Measurements from ENCODE around the gene KDM1A.
A peak's percentile ranks its signal among the peaks of the same experiment; 100 is the strongest.
"Not testable (repeated sequence)": the region's sequence is repeated elsewhere in the genome, so short reads cannot be mapped to it uniquely, and the experiment has no call there.

Gene KDM1A

DNA sequence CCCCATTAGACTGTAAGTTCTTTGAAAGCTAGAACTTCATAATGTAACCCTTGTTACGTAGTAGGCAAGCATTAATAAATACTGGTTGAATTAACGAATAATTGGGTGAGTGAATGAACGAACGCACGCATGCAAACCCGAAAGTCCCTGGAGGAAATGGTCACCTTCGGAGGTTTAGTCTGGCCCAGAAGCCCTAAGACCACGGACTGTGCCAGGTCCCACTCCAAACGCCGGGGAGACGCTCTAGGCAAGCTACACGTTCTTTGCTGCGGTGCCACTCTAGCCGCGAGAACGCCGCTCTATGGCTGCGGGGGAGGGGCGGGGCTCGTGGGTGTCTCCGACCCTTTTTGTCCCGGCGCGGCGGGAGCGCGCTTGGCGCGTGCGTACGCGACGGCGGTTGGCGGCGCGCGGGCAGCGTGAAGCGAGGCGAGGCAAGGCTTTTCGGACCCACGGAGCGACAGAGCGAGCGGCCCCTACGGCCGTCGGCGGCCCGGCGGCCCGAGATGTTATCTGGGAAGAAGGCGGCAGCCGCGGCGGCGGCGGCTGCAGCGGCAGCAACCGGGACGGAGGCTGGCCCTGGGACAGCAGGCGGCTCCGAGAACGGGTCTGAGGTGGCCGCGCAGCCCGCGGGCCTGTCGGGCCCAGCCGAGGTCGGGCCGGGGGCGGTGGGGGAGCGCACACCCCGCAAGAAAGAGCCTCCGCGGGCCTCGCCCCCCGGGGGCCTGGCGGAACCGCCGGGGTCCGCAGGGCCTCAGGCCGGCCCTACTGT lies at the start of gene KDM1A:
Gene KDM1A, plus strand, starts transcription at position 375 of the 769 bp plus-strand sequence. Its CDS starts 129 bp downstream, at position 504.
- peak; percentile 91 for DNase-seq (ENCODE audit: low read depth, low spot score)

GRCh38 chr1:22970096-22970495 lies 49.2 kb upstream of the KDM1A start:
- DNase-seq (ENCODE audit: low read depth, low spot score) = no peak

- no peak for DNase-seq (ENCODE audit: low read depth, low spot score)
Measured at GRCh38 chr1:22971161-22971560, 48.1 kb upstream of the KDM1A start.

DNA sequence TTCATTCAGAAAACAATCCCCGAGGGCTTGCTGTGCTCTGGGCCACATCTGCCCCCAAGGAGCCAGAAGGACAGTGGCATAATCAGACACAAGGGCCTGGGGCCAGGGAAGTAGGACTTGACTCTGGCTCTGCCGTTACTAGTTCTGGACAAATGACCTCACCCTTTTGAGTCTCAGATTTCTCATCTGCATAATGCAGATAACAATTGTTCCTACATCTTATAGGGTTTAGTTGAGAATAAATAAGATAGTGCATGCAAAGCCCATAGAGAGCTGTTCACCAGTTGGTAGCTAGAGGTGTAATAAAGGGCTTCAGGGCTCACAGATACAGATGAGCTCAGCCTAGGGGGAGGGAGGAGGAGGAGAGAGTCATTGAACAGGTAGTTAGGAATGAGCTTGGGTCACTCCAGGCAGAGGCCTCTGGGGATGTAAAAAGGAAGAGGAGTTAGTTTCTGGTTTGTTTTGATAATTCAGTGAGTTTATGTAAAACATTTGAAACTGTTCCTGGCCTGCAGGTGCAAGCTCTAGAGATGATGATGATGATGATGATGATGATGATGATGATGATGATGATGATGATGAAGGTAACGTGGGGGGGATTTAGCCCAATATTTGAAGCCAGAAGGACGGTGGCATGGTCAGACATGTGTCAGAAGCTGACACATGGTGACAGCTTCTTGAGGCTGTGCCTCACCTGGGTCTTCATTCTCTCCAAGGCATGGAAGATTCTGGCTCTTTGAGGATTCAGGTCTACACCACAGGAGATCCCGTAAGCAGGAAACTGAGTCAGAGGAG lies 47.5 kb upstream of the KDM1A start:
- no peak for DNase-seq (ENCODE audit: low read depth, low spot score)

GRCh38 chr1:22972760-22973159 lies 46.5 kb upstream of the KDM1A start, which contains the start of gene LACTBL1:
LACTBL1 (minus strand) TSS chr1:22972866; CDS start chr1:22972316, 550 bp downstream.
- DNase-seq (ENCODE audit: low read depth, low spot score) = no peak

- DNase-seq (ENCODE audit: low read depth, low spot score) = no peak
Measured at GRCh38 chr1:22975694-22976093, 43.6 kb upstream of the KDM1A start.

GRCh38 chr1:22976127-22976460 lies 43.2 kb upstream of the KDM1A start:
- DNase-seq (ENCODE audit: low read depth, low spot score) = no peak

- DNase-seq (ENCODE audit: low read depth, low spot score) = no peak
Measured at GRCh38 chr1:22976461-22977243, 42.6 kb upstream of the KDM1A start.

- no peak for DNase-seq (ENCODE audit: low read depth, low spot score)
Measured at GRCh38 chr1:22978299-22978698, 41.0 kb upstream of the KDM1A start.

GRCh38 chr1:22980471-22980790 lies 38.8 kb upstream of the KDM1A start:
- not testable (repeated sequence) for DNase-seq (ENCODE audit: low read depth, low spot score)

DNA sequence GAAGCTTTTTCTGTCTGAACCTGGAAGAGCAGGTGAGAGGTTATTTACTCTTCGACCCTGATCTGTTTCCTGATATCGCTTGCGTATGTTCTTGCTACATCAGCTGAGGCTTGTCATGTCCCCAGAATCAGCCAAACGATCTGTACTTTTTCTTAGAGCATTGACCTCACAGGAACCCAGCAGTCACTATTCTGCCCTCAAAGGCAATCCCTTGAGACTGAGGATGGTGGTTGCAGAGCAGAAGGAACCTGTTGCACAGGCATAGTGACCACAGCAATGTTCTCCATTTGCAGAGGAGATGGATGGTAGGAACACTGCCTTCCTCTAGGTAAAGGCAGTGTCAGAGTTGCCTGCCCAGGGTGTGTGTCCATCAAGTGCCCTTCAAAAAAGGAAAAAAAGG lies 35.3 kb upstream of the KDM1A start:
- no peak for DNase-seq (ENCODE audit: low read depth, low spot score)

GRCh38 chr1:22992384-22992783 lies 26.9 kb upstream of the KDM1A start:
- not testable (repeated sequence) for DNase-seq (ENCODE audit: low read depth, low spot score)

- not testable (repeated sequence) for DNase-seq (ENCODE audit: low read depth, low spot score)
Measured at GRCh38 chr1:22993220-22993795, 26.0 kb upstream of the KDM1A start.

- DNase-seq (ENCODE audit: low read depth, low spot score) = no peak
Measured at GRCh38 chr1:22995774-22996173, 23.5 kb upstream of the KDM1A start.

GRCh38 chr1:22997528-22997927 lies 21.7 kb upstream of the KDM1A start:
- not testable (repeated sequence) for DNase-seq (ENCODE audit: low read depth, low spot score)

GRCh38 chr1:23000133-23000532 lies 19.1 kb upstream of the KDM1A start:
- not testable (repeated sequence) for DNase-seq (ENCODE audit: low read depth, low spot score)

DNA sequence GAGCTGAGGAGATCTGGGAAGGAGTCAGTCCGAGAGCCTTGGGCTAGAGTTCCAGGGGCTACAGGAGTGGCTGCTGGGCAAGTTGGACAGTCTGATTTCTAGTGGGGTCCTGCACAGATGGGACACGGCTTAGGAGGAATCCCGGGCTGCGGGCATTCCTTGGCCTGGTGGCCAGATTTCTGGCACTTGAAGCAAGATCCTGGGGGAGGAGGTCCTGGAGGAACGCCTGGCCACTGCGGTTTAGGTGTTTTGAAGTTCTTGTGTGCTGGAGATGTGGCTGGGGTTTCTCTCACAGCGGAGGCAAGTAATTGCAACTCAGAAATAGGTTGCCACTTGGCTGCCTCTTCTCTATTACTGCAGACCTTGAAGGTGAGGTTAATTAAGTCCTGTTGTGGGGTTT lies 17.1 kb upstream of the KDM1A start:
- DNase-seq (ENCODE audit: low read depth, low spot score) = not testable (repeated sequence)

DNA sequence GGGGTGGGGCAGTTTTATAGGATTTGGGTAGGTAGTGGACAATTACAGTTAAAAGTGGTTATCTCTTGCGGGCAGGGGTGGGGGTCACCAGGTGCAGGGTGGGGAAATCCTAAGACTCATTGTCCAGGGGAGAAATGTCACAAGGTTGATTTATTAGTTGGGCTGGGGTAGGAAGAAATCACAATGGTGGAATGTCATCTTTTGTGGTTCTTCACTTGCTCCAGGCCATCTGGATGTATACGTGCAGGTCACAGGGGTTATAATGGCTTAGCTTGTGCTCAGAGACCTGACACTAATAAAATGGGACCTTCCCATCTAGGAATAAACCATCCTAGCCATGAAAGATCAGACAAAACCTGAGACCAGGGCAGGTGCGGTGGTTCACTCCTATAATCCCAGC lies 15.2 kb upstream of the KDM1A start:
- DNase-seq (ENCODE audit: low read depth, low spot score) = no peak

- not testable (repeated sequence) for DNase-seq (ENCODE audit: low read depth, low spot score)
Measured at GRCh38 chr1:23004769-23005168, 14.5 kb upstream of the KDM1A start.

DNA sequence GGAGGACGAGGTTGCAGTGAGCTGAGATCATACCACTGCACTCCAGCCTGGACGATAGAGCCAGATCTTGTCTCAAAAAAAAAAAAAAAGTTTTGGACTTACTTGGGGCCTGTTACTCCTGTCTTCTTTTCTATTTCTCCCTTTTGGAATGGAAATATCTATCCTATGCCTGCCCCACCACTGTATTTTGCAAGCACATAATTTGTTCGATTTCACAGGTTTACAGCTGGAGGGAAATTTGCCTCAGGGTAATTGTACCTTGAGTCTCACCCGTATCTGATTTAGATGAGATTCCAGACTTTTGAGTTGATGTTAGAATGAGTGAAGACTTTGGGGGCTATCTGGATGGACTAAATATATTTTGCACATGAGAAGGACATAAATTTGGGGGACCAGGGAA lies 12.2 kb upstream of the KDM1A start:
- no peak for DNase-seq (ENCODE audit: low read depth, low spot score)

- no peak for DNase-seq (ENCODE audit: low read depth, low spot score)
Measured at GRCh38 chr1:23008901-23009300, 10.4 kb upstream of the KDM1A start.

DNA sequence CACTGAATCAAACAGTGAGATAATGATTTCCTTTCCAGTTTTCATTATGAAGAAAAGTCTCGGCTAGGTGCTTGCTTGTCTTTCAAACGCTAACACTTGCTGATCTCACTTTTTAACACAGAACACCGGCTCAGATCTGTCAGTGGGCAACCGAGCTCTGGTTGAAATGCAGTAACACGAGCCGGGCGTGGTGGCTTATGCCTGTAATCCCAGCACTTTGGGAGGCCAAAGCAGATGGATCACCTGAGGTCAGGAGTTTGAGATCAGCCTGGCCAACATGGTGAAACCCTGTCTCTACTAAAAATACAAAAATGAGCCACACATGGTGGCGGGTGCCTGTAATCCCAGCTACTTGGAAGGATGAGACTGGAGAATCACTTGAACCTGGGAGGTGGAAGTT lies 9.2 kb upstream of the KDM1A start:
- not testable (repeated sequence) for DNase-seq (ENCODE audit: low read depth, low spot score)
